Measurements from ENCODE around the gene HIGD2A. TPM values are rescaled to one million over a fixed set of nuclear protein-coding genes. Genes with fewer than 3 reads are reported as not detected.
"Not testable (repeated sequence)": the region's sequence is repeated elsewhere in the genome, so short reads cannot be mapped to it uniquely, and the experiment has no call there.

The HIGD2A gene
- total RNA-seq, 1 donor = 61.7 TPM

DNA sequence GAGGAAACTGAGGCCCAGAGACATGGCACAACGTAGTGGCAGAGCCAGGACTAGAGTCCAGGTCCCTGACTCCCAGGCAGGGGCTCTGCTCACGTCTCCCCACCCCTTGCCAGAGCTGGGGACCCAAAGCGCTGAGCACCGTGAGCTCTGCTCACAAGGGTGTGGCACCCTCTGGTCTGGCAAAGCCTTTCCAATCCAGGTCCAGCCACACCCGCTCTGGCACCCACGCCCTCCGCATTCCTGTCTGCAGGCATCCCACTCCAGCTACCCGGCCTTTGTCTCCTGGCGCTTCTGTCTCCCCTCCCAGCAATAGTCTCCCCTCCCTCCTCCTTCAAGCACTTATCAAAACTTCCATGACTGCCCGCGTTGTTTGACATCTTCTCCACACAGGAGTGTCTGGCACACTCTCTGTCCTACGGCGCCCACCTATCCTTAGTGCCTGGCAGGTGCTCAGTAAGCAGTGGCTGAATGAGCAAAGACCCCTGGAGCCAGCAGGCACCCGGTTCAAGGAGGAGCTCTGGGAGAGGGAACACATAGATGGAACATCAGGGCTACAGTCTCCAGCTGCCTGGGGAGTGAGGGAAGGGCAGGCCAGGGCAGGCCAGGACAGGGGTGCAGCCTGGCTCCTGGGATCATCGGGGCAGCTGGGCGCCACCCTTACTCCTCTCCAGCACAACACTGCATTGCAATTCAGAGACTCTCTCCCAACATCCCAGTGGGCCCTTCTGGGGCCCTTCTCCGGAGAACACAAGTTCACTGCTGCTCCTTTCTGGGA, 12.0 kb downstream of the HIGD2A start:
- no peaks in the 10 kb centered on the region for H3K9me3 ChIP-seq (ENCODE audit: low read depth, low read length)
- no peaks in the 10 kb centered on the region for H3K4me1 ChIP-seq (ENCODE audit: insufficient read depth, low read length)

DNA sequence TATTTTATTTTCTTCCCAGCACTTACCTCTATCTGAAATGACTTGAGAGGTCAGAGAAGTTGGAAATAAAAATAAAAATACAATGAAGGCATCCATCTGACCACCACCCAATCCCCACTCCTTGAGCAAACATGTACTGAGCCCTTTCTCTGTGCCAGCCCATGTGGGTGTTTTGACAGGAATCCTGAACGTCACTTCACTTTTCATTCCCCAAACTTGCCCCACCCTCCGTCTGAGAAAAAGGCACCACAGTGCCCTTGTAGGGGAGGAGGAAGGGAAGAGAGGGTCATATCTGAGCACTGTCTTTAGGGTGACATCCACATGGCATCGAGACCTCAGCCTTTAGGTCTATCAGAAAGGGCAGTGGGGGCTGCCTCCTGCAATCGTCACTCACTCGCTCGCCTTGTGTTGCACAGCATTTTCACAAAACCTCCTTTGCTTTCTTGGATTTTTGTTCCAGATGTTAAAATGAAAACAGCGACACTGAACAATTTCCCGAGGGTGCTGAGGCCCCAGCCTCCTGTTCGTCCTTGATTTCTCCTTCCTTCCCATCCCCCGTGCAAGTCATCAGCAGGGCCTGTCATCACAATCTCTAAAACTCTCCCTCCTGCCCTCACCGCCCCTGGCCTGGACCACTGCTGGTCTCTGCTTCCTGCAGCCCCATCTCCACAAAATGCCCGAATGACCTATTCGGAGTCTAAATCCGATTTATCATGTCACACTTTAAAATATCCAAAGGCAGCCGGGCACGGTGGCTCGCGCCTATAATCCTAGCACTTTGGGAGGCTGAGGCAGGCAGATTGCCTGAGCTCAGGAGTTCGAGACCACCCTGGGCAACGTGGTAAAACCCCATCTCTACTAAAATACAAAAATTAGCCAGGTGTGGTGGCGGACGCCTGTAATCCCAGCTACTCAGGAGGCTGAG, 13.0 kb downstream of the HIGD2A start:
- no peak overlapping the region for H3K4me3 ChIP-seq (ENCODE audit: low read length)
- H3K4me1 ChIP-seq (ENCODE audit: insufficient read depth, low read length) = no peaks in the 10 kb centered on the region
- no peaks in the 10 kb centered on the region for H3K27me3 ChIP-seq (ENCODE audit: insufficient read depth, low read length)
- no peaks in the 10 kb centered on the region for H3K9me3 ChIP-seq (ENCODE audit: low read depth, low read length)

More for the DNA sequence above, 12.0 kb downstream of the HIGD2A start:
- no peak overlapping the region for H3K4me3 ChIP-seq (ENCODE audit: low read length)
- H3K27me3 ChIP-seq (ENCODE audit: insufficient read depth, low read length) = no peaks in the 10 kb centered on the region

GRCh38 chr5:176405656-176406435, 17.3 kb downstream of the HIGD2A start:
- Histone ChIP-seq H3K9me3 (ENCODE audit: low read depth, low read length) (no peaks in the 10 kb centered on the region), H3K27me3 (ENCODE audit: insufficient read depth, low read length) (no peaks in the 10 kb centered on the region), H3K4me3 (ENCODE audit: low read length) (no peak overlapping the region), H3K4me1 (ENCODE audit: insufficient read depth, low read length) (no peaks in the 10 kb centered on the region)

DNA sequence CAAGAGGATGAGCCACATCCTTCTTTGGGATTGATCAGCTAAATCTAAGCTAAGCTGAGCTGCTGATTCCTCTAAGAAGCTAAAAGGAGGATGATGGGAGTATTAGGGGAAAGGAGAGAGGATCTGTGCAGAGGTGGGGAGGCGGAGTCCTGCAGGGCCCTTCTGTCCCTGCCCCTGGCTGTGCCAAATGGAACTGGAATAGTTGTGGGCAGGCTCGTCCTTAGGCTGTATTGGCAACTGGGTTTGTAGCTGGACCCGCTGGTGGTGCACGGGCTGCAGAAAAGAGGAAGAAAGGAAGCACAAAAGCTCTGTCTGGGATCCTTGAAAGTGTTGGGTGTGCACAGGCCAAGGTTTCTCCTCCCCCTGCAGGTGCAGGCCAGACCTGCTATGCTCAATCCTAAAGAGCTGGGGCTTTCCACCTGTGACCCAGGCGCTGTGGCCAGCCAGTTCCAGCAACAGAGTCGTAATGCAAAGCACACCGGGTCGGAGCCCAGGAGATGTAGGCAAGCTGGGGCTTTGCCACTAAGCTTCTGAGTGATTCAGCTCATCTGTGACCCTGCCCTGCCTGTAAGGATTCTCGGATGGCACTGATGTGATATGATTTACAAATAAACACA, 18.0 kb downstream of the HIGD2A start:
- Histone ChIP-seq H3K27me3 (ENCODE audit: insufficient read depth, low read length) (no peaks in the 10 kb centered on the region), H3K9me3 (ENCODE audit: low read depth, low read length) (no peaks in the 10 kb centered on the region), H3K4me3 (ENCODE audit: low read length) (no peak overlapping the region), H3K4me1 (ENCODE audit: insufficient read depth, low read length) (no peaks in the 10 kb centered on the region)

- H3K27me3 ChIP-seq (ENCODE audit: insufficient read depth, low read length) = no peaks in the 10 kb centered on the region
- no peaks in the 10 kb centered on the region for H3K9me3 ChIP-seq (ENCODE audit: low read depth, low read length)
- no peak overlapping the region for H3K4me3 ChIP-seq (ENCODE audit: low read length)
- H3K4me1 ChIP-seq (ENCODE audit: insufficient read depth, low read length) = no peaks in the 10 kb centered on the region
These were observed 19.1 kb downstream of the HIGD2A start for GRCh38 chr5:176407456-176408251.

GRCh38 chr5:176408252-176408573, 19.7 kb downstream of the HIGD2A start:
- not testable (repeated sequence) for H3K4me3 ChIP-seq (ENCODE audit: low read length); H3K27me3 ChIP-seq (ENCODE audit: insufficient read depth, low read length); H3K9me3 ChIP-seq (ENCODE audit: low read depth, low read length); H3K4me1 ChIP-seq (ENCODE audit: insufficient read depth, low read length)

DNA sequence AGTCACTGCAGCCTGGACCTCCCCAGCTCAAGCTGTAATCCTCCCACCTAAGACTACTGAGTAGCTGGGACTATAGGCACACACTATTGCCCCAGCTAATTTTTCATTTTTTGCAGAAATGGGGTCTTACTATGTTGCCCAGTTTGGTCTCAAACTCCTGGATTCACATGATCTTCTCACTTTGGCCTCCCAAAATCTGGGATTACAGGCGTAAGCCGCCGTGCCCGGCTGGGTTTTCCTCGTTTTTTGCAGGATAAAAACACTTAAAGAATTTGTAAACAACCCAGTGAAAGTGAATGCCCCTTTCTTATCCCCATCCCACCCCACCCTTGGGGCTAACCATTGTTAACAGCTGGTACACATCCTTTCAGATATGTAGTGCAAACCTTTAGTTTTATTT, 20.0 kb downstream of the HIGD2A start:
- Histone ChIP-seq H3K9me3 (ENCODE audit: low read depth, low read length) (no peaks in the 10 kb centered on the region), H3K27me3 (ENCODE audit: insufficient read depth, low read length) (no peaks in the 10 kb centered on the region), H3K4me3 (ENCODE audit: low read length) (no peak overlapping the region), H3K4me1 (ENCODE audit: insufficient read depth, low read length) (no peaks in the 10 kb centered on the region)

- Histone ChIP-seq H3K4me1 (ENCODE audit: insufficient read depth, low read length) (peaks cover 6% of the 10 kb centered on the region), H3K9me3 (ENCODE audit: low read depth, low read length) (no peaks in the 10 kb centered on the region), H3K27me3 (ENCODE audit: insufficient read depth, low read length) (no peaks in the 10 kb centered on the region), H3K4me3 (ENCODE audit: low read length) (no peak overlapping the region)
These were observed 21.2 kb downstream of the HIGD2A start for GRCh38 chr5:176409765-176410164.

DNA sequence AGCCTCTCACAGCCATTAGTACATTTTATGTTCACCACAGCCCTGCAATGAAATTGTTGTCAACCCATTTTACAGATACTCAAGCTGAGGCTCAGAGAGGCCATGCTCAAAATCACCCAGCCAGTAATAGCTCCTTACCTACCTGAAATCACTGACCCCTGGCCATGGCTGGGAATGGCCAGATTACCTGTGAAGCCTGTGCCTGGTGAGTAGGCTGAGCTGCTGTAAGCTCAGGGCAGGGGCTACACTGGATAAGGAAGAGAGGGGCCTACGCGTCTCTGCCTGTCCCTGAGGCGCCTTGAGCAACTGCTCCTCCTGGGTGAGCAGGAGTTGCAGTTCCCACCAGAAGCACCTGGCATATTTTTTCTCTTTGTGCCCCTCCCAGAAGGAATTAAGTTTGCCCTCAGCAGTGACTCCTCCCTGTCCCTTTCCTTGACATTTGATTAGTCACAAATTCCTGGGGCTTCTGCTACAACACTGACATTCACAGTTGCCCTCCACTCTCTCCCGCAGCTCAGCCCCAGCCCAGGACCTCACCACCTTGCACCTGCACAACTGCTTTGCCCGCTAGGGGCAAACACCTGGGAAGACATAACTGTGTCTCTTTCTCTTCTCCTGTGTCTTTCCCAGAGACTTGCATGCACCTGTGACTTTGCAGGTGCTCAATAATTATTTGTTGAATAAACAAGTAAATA, 22.1 kb downstream of the HIGD2A start:
- H3K4me3 ChIP-seq (ENCODE audit: low read length) = no peak overlapping the region
- H3K4me1 ChIP-seq (ENCODE audit: insufficient read depth, low read length) = peaks cover 15% of the 10 kb centered on the region
- H3K9me3 ChIP-seq (ENCODE audit: low read depth, low read length) = no peaks in the 10 kb centered on the region
- no peaks in the 10 kb centered on the region for H3K27me3 ChIP-seq (ENCODE audit: insufficient read depth, low read length)

DNA sequence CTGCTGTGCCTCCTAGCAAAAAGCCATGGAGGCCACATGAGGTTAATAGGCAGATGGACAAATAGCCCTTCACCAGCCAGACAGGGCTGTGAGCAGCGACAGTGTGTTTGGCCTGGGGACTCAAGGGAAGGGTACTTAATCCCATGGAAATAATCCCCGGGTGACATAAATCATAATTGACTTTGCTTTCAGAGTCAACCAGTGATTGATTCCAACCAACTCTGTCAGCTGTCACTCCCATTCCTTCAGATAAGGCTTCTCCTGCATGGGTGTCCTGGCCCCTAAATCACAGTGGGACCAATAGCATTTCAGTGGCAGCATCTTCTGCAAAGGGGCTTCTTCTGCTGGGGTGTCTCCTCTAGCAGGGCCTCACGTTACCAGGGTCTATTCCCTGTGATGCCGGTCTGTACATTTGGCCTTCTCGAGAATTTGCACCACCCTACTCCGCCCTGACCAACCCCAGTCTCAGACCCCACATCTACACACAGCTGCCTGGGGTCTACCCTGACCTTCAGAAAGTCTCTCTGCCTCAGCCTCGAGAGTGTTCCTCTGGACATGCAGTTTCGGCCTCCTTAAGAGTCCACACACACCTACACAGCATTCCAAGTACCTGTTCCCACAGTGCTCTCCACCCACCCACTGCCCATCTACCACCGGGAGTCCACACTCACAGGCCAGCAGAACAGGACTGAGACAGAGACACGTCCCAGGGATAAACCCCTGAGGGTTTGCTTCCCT, 24.1 kb downstream of the HIGD2A start:
- H3K9me3 ChIP-seq (ENCODE audit: low read depth, low read length) = no peaks in the 10 kb centered on the region
- no peaks in the 10 kb centered on the region for H3K27me3 ChIP-seq (ENCODE audit: insufficient read depth, low read length)
- H3K4me1 ChIP-seq (ENCODE audit: insufficient read depth, low read length) = peaks cover 26% of the 10 kb centered on the region
- no peak overlapping the region for H3K4me3 ChIP-seq (ENCODE audit: low read length)

DNA sequence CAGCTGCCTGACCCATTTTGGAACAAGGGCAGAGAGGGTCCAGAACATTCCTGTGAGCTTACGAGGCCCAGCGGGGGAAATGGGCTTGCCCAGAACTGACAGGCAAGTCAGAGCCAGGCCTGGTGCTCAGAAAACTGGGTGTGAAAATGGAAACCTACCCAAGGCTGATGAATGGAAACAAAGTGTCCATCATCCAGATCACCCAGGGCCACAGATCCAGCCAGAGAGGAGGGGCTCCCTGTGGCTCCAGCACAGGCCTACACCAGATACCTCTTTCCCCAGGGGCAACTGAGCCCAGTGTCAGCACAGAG, 24.7 kb downstream of the HIGD2A start:
- Histone ChIP-seq H3K27me3 (ENCODE audit: insufficient read depth, low read length) (no peaks in the 10 kb centered on the region), H3K4me1 (ENCODE audit: insufficient read depth, low read length) (peaks cover 26% of the 10 kb centered on the region), H3K9me3 (ENCODE audit: low read depth, low read length) (no peaks in the 10 kb centered on the region), H3K4me3 (ENCODE audit: low read length) (no peak overlapping the region)

- H3K9me3 ChIP-seq (ENCODE audit: low read depth, low read length) = no peaks in the 10 kb centered on the region
- H3K4me1 ChIP-seq (ENCODE audit: insufficient read depth, low read length) = peaks cover 26% of the 10 kb centered on the region
- H3K27me3 ChIP-seq (ENCODE audit: insufficient read depth, low read length) = no peaks in the 10 kb centered on the region
- no peak overlapping the region for H3K4me3 ChIP-seq (ENCODE audit: low read length)
These were observed 25.2 kb downstream of the HIGD2A start for GRCh38 chr5:176413709-176414191.

- H3K4me1 ChIP-seq (ENCODE audit: insufficient read depth, low read length) = peaks cover 26% of the 10 kb centered on the region
- no peak overlapping the region for H3K4me3 ChIP-seq (ENCODE audit: low read length)
- H3K9me3 ChIP-seq (ENCODE audit: low read depth, low read length) = no peaks in the 10 kb centered on the region
- no peaks in the 10 kb centered on the region for H3K27me3 ChIP-seq (ENCODE audit: insufficient read depth, low read length)
These were observed 26.2 kb downstream of the HIGD2A start for GRCh38 chr5:176414704-176415103.
